GM21723 (cell line): Measurements from ENCODE around the gene KCNK1.

ENCODE experiments used
- ATAC-seq: cut with Tn5 transposase; IDR thresholded peaks from one replicate; pipeline ENCODE4 v1.9.1; 2021; ENCODE audit warnings: mild to moderate bottlenecking, moderate library complexity; ENCODE audit not compliant: unreplicated experiment

The KCNK1 gene

DNA sequence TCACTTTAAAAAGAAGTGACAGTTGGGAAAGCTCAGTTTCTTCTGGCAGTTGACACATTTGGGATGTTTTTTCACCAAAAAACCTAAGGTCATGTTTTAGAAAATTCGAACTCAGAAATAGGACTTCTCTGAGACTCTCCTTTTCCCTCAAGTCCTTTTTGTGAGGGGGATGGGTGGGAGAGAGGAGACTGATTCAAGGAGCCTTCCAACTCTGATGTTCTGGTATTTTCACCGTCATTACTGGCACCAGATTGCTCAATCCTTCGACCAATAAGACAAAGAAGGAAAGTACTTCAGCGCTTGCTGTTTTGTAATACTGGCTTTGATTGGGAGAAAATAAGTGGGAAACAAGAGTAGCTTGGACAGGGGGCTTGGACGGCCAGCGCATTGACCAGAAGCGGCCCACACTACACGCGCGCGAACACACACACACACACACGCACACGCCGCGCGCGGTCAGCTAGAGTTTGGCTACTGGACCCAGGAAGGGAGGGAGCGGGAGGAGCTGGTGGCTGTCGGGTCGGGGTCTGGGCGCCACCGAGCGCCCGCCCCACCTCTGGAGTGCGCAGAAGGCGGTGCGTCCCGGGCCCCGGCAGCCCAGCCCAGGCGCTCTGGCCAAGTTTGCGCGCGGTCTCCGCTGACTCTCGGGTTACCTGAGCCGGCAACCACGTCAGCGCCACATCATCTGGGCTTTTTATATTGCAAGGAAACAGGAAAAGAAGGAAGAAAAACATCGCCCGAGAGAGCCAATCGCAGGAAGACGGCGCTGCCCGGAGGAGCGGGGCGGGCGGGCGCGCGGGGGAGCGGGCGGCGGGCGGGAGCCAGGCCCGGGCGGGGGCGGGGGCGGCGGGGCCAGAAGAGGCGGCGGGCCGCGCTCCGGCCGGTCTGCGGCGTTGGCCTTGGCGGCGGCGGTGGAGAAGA is at the start of gene KCNK1:
Gene KCNK1 (plus strand): TSS at position 855 of the 921 bp plus-strand sequence. CDS start 66 bp downstream, at position 921.
- peak; percentile 24 for ATAC-seq

DNA sequence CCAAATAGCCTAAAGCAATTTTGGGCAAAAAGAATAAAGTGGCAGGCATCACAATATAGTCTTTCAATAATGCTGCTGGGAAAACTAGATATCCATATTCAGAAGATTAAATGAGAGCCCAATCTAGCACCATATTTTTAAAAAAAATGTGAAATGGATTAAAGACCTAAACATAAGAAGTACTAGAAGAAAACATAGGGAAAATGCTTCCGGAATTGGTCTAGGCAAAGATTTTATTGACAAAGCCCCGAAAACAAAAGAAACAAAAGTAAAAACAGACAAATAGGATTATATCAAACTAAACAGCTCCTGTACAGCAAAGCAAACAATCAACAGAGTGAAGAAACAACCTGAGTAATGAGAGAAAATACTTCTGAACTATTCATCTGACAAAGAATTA is 48.6 kb upstream of the KCNK1 start:
- no peak for ATAC-seq

DNA sequence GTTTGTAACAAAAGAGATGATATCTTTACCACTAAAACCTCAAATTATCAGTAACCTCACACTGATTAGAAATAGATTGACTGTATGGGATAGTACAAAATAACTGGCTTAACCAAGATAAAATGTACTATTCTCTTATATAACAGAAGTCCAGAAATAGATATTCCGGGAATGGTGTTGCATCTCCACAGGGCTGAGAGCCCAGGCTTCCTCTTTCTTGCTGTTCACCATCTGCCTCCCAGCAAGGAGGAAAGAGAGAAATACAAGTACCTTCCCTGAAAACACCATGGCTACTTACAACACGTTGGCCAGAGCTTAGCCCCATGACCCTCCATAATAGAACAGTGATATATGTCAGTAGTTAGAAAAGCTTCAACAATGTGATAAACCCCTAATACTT is 47.0 kb upstream of the KCNK1 start:
- no peak for ATAC-seq

DNA sequence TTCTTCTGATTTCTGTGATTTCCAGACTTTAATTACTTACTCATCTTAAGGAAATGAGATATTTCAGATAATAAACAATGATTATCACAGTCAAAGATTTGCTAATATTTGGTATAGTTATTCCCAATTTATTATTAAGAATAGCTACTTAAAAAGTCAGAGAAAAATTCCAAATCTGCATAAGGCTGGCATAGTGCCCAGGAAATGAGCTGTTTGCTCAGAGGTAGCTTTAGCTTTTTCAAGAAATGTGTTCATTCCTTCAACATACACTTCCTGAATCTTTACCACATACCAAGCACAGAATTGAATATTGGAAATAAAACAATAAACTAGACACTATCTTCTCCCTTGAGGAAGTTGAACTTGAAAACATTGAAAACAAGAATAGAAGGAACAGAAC is 44.3 kb upstream of the KCNK1 start:
- no peak for ATAC-seq

DNA sequence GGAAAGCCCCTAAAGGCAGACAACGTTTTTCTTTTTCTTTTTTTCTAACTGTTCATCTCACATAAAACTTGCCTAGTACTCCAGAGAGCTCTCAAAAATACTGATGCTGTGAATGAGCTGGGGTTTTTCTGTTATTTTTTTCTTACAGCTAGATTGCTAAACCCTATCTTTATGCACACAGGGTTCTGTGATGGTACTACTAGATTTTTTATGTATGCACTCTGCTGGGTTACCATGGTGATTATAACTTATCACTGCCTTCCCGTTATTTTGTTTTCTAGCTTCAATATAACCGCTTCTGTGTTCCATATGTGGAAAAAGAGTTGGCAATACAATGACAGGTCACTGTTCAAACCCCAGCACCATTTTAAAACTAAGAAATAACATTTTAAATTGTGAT is 43.7 kb upstream of the KCNK1 start:
- no peak for ATAC-seq

DNA sequence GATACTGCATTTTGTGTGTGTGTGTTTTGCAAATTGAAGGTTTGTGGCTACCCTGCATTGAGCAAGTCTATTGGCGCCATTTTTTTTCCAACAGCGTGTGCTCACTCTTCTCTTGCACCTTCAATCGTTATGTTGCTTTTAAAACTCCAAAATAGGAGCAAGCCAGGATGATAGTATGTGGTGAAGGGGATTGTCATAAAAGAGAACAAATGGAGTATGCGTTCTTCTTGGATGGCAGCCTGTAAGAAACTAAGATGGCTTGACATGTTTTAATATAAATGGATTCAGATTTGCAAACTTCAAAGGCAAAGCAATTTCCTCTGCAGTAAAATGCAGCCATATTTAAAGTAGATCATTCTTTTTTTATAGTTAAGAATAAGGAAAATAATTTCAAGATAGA is 43.2 kb upstream of the KCNK1 start:
- ATAC-seq: no peak

DNA sequence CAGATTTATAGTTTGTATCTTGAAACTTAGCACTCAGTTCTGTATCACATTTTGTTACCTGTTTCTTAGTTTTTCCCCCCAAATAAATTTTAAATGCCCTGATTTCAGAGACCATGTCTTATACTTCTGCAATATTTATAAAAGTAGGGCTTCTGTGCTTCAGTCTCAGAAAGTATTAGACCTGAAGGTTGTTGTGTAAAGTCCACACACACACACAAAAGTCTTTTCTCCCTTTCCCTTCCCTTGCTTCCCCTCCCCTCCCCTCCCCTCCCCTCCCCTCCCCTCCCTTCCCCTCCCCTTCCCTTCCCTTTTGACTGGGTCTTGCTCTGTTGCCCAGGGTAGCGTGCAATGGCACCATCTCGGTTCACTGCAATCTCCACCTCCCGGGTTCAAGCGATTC is 41.0 kb upstream of the KCNK1 start:
- no peak for ATAC-seq

DNA sequence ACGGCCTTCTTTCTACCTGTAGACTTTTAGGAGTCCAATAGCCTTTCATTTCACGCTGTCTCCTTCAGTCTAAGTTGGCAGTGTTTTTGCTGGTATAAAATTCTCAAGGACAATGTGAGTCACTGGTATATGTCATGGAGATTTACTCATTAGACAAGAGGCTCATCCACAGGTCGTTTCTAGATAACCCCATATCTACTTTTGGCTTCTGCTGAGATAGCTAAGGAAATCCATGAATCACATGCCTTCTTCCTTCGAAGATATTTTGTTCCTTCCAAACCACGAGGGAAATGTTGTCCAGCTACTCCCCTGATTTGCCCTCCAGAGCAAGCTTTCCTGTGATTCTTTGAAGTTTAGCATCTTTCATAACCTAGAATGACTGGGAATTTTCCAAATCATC is 38.5 kb upstream of the KCNK1 start:
- ATAC-seq: no peak

DNA sequence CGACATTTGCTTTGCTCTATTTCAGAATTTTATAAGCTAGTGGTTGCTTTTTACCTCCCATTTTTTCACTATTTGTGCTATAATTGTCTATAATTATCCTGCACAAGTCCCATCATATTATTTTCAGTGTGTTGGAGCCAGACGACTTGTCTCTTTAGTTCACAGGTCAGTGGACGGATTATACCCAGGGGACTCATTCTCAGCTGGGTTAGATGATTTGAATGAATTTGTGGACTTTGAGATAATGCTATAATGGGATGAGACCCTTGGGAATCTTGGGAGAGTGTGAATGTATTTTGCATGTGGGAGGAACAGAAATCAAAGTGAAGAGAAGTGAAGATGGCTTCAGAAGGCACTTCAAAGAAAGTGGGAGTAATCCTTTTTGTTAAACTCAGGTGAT is 31.5 kb upstream of the KCNK1 start:
- ATAC-seq: no peak

DNA sequence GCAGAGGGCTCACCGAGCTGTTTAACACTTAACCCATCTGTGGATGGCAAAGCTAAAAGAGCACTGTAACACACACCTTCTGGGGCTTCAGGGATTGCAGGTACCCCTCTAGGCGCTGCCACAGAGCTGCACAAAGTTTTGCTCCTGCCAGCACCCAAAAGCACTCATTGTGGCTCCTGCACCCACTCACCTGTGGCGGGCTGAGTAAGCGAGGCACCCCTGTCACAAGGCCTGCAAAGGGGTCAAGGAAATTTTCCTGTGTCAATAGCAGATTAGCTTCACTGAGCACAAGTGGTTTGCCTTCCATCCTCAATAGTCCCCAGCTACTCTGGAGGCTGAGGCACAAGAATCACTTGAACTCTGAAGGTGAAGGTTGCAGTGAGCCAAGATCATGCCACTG is 29.5 kb upstream of the KCNK1 start:
- ATAC-seq: no peak

DNA sequence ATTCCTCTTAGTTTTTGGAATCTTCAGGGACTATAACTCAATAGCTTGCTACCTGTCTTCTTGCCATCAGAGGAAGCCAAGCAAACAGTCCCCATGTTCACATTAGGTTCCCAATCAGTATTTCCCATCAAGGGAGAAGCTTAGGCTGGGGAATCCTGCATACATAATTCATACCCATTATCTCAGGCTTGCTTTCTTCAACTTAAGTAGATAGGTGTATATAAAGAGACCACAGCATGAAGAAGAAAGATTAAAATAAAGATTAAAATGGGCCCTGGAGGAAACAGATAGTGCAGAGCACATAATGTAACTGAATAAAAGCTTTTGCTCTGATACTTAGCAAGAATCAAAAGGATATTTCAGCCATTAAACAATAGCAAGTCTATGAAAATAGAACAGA is 29.0 kb upstream of the KCNK1 start:
- no peak for ATAC-seq

DNA sequence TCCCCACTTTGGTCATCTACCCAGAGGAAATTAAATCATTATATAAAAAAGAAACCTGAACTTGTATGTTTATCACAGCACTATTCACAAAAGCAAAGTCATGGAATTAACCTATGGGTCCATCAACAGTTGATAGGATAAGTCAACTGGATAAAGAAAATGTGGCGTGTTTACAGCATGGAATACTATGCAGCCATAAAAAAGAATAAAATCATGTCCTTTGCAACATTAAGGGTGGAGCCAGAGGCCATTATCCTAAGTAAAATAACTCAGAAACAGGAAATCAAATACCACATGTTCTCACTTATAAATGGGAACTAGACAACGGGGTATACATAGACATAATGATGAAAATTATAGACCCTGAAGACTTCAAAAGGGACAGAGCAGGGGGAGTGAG is 27.6 kb upstream of the KCNK1 start:
- no peak for ATAC-seq

DNA sequence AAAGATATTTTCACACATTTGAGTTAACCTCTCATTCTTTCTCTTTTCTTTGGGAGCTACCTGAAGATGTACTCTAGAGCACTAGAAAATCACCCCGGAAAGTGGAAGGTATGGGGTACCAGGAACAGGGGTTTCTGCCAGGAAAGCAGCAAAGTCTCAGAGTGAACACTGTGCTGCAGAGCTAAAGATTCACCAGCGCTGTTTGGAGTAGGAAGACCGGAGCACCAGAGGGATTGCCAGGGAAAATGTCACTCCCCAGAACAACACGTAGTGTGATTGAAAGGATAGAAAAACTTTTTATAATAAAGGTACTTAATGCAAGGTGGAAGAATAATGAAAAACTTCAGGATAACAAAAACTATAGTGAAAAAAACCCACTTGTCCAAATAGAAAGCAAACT is 26.7 kb upstream of the KCNK1 start:
- ATAC-seq: no peak

DNA sequence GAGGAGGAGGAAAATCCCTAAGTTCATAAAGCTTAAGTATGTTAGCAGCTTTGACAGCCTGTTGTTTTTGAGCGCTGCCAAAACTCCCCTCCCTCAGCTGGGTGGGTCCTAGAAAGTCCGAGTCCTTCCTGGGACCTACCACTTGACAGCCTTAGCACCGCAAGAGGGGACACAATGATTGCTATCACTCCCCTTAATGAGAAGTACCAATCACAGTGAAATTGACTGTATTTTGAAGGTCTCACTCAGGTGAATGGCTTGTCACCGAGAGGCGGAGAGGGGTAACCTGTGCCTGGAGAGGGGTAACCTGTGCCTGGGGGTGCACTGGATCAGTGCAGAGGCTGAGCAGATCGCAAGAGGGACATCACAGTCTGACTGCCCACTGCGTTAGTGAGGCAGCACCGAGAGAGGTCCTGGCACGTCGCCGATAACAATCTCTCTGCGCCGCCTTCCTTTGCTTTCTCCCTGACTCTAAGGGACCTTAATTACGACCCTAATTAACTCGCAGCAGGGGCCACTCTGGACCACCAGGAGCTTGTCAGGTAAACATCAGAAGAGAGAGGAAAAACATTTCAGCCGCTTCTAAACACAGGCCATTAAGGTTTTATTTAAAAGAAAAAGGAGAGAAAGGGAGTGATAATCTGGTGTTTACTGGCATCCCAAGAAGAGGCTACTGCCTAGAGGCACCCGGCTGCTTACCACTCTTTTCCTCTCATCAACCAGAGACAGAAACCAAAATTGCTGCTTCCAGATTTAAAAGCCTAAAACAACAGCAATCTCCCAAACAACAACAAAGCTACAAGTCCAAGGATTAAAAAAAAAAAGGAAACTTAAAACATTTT is 25.7 kb upstream of the KCNK1 start:
- peak; percentile 58 for ATAC-seq

DNA sequence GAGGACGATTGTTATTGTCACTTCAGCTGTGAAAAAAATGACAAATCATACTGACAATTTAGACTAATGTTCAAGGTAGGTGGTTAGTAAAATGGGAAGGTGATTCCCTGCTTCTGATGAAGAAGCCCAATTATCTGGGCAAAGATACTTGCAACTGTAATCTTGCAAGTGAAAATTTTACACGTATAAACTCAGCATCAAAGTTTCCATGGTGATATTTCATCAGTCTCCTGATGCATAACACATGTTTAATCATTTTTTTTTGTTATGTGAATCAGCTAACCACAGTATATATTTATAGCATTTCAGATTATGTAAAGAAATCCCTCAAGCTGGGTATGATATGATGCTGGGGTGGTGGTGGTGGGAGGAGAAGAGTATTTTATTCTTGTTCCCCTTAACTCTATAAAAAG is 16.4 kb upstream of the KCNK1 start:
- no peak for ATAC-seq

DNA sequence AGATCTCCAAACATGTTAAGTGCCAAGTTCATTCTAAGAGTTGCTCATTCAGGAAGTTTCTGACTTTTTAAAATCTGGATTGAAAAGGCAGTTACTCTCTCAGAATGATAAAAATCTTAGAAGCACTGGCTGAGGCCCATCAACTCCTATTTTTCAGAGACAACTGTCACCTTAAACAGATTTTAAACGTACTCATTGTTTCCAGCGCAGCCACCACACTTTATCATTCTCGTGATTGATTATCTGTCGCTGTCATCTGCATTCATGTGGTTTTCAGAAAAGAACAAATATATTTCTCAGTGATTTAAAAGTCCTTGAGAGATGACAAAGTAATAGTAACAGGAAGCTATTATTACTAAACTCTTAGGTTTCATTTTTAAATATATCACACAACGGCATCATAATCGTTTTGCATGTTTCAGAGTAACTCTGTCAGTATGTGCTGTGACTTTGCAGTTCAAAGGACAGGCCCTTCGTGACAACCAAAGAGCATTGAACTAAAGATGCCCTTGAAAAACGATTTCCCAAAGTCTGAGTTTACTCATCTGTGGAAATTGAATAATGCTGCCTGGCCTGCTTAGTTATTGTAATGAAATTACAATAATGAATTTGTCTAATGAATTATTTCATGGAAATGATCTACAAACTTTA is 14.9 kb upstream of the KCNK1 start:
- peak; percentile 88 for ATAC-seq

DNA sequence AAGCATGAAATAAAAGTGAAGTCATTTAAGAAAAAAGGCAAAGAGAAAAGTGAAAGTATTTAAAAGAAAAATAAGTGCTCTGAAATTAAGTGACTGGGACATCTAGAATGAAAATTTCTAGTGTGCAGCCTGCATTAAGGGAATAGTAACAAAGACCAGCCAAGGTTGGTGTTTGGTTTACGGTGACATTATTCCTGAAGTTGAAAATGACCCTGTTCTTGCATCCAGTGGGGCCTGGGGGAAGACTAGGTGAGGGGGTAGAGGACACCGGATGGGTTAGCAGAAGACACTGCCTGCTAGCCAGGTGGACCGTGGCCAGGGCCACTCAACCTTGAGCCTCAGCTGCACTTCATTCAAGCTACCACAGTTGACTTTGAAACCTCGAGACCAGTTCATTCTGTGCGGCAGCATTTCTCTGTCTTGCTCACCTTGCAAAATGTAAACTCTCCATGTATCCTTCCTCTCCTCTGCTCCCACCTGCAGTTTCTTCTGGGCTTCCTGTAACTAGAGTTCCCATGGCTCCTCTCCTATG is 14.3 kb upstream of the KCNK1 start:
- peak; percentile 43 for ATAC-seq

DNA sequence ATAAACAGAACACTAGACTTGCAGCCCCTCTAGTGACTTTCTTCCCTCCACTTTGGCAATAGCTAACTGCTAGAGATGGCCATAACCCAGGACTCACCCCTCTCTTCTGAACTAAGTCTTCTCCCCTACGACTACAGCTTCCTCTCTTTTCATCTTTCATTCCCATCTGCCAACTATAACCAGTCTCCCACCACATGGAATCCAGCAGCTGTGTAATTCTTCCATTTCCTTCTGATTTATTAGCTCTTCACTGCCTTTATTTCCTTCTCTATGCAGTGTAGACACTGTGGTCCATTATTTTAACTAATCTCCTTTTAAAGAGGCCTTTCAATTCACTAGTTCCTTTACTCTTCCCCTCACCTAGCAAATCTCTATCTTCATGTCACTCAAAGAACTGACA is 13.4 kb upstream of the KCNK1 start:
- ATAC-seq: no peak

DNA sequence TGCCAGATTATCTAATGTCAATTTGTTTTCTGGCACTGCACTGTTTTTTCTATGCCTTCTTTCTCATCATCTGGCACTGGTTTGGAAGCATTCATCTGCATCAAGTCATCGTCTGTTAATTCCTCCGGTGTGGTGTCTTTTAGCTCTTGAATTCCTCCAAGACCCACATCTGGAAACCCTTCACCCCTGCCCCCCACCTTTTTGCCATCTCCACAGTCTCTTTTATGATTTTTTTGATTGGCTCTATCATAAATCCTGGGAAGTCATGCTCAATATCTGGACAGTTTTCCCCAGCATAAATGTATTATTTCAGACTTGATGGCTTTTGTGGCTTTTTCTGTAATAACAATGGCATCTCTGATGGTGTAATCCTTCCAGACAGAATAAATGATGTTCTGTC is 10.4 kb upstream of the KCNK1 start:
- ATAC-seq: no peak

DNA sequence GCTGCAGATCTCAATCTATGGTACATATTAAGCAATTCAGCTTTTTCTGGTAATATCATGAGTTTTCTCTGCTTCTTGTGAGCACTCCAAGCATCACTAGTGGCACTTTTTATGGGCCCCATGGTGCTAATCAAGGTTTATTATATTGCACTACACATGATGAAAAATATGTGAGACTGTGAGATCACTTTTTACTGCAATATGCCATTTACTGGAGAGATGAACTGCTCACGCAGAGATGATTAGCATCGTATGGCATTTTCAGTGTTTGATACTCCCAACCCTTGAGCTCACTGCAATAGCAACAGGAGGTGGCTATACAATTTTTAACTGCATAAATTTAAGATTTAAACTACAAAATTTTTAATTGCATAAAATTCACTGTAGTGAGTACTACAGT is 8.7 kb upstream of the KCNK1 start:
- no peak for ATAC-seq

DNA sequence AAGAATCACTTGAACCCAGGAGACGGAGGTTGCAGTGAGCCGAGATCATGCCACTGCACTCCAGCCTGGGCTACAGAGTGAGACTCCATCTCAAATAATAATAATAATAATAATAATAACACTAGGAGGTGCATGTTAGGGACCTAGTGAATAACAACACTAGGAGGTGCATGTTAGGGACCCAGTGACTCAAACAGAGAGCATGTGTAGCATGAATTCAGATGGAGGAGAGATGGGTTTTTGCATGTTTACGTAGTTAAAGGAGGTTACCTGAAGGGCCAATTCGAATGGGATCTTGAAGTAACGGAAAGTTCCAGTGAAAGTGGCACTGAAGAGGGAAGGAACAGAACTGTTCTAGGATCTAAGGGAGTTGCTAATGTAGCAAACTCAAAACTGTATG is 7.1 kb upstream of the KCNK1 start:
- ATAC-seq: no peak
